GM12878 (cell line): ENCODE measurements around the gene MPEG1. TPM values are rescaled to one million over a fixed set of nuclear protein-coding genes. Genes with fewer than 3 reads are reported as not detected.

ENCODE experiments used
- CHD1 ChIP-seq: IDR thresholded peaks from 2 replicates; pipeline ENCODE4 v1.6.1; 2012; ENCODE audit warnings: low read depth, low read length, improper control_type of control experiment
- CREB1 ChIP-seq: IDR thresholded peaks from 2 replicates; pipeline ENCODE4 v1.6.1; 2012; ENCODE audit warnings: low read depth, mild to moderate bottlenecking, inconsistent platforms
- DPF2 ChIP-seq: fragments of 450-650 bp; IDR thresholded peaks from 2 replicates; pipeline ENCODE4 v1.6.1; 2017; ENCODE audit warnings: mild to moderate bottlenecking
- EZH2 ChIP-seq: IDR thresholded peaks from 2 replicates; pipeline ENCODE4 v1.6.1; 2012; ENCODE audit warnings: low read depth, mild to moderate bottlenecking, control low read depth, inconsistent platforms, low read length, borderline replicate concordance; ENCODE audit not compliant: control insufficient read depth
- GABPA ChIP-seq: IDR thresholded peaks from 2 replicates; pipeline ENCODE4 v1.6.1; 2014; ENCODE audit warnings: antibody characterized with exemption, low read depth, mild to moderate bottlenecking, inconsistent platforms
- GATAD2B ChIP-seq: fragments of 450-650 bp; conservative IDR thresholded peaks from 2 replicates; pipeline ENCODE4 v1.6.1; 2017; ENCODE audit warnings: low read depth, mild to moderate bottlenecking, moderate library complexity
- JUNB ChIP-seq: IDR thresholded peaks from 2 replicates; pipeline ENCODE4 v1.6.1; 2016; ENCODE audit warnings: antibody characterized with exemption, mild to moderate bottlenecking
- NR2C2 ChIP-seq: IDR thresholded peaks from 2 replicates; pipeline ENCODE4 v1.6.1; 2011; ENCODE audit warnings: borderline replicate concordance, low read depth; ENCODE audit not compliant: control insufficient read depth, insufficient read length
- NRF1 ChIP-seq: conservative IDR thresholded peaks from 2 replicates; pipeline ENCODE4 v1.6.1; 2011; ENCODE audit warnings: mild to moderate bottlenecking, low read depth, low read length, improper control_type of control experiment
- POLR2A ChIP-seq: IDR thresholded peaks from 2 replicates; pipeline ENCODE4 v1.6.1; 2011; ENCODE audit warnings: low read depth, mild to moderate bottlenecking, low read length
- POU2F2 ChIP-seq: IDR thresholded peaks from 3 replicates; pipeline ENCODE4 v1.6.1; 2011; ENCODE audit warnings: low read depth, mild to moderate bottlenecking, low read length, borderline replicate concordance
- RUNX3 ChIP-seq: IDR thresholded peaks from 2 replicates; pipeline ENCODE4 v1.6.1; 2012; ENCODE audit warnings: low read length, inconsistent platforms
- SIX5 ChIP-seq: IDR thresholded peaks from 2 replicates; pipeline ENCODE4 v1.6.1; 2011; ENCODE audit warnings: mild to moderate bottlenecking, low read depth, low read length, moderate library complexity; ENCODE audit not compliant: severe bottlenecking
- SREBF1 ChIP-seq: IDR thresholded peaks from 2 replicates; pipeline ENCODE4 v1.6.1; 2012; ENCODE audit warnings: mild to moderate bottlenecking, low read length
- TARDBP ChIP-seq: IDR thresholded peaks from 2 replicates; pipeline ENCODE4 v1.6.1; 2016; ENCODE audit warnings: borderline replicate concordance
- TCF3 ChIP-seq: IDR thresholded peaks from 2 replicates; pipeline ENCODE4 v1.6.1; 2012; ENCODE audit warnings: low read depth, mild to moderate bottlenecking, low read length, borderline replicate concordance; ENCODE audit not compliant: insufficient read depth
- YBX1 ChIP-seq: fragments of 450-650 bp; IDR thresholded peaks from 2 replicates; pipeline ENCODE4 v1.6.1; 2016; ENCODE audit warnings: antibody characterized with exemption
- YY1 ChIP-seq: IDR thresholded peaks from 2 replicates; pipeline ENCODE4 v1.6.1; 2011; ENCODE audit warnings: low read depth, mild to moderate bottlenecking, low read length
- ZBED1 ChIP-seq: IDR thresholded peaks from 2 replicates; pipeline ENCODE4 v1.6.1; 2016; ENCODE audit warnings: borderline replicate concordance
- polyA plus RNA-seq, 11 experiments: library from polyadenylated mRNA; depleted of rRNA in 4 of 11; unstranded in 6 of 11; stranded (reverse) in 5 of 11; fragments of >200 nt; fragmentation: Nextera tagmentation in 4 of 11; fragmentation: Illumina TruSeq in 1 of 11; extraction: Ambion mirVana in 4 of 11; extraction: Trizol in 1 of 11; gene quantifications; 1 replicate in 1 of 11; 2 replicates in 10 of 11; pipeline versions ENCODE4 v1.2.1 to v1.2.3, GENCODE V29; 2011 to 2016; ENCODE audit warnings: inconsistent platforms in 2 of 11, missing spikeins in 2 of 11, low read depth in 1 of 11
- total RNA-seq, 4 experiments: library from RNA; depleted of rRNA in 3 of 4; stranded (reverse); fragments of >200 nt in 3 of 4; fragmentation: Illumina TruSeq in 1 of 4; extraction: Trizol in 1 of 4; gene quantifications; 2 replicates each; pipeline versions ENCODE4 v1.2.1 to v1.2.3, GENCODE V29; 2013 to 2021
- TF ChIP-seq, protein P1 (sequence below): fragments of 450-650 bp; IDR thresholded peaks from 2 replicates; pipeline ENCODE4 v1.6.1; 2018; ENCODE audit warnings: borderline replicate concordance, mild to moderate bottlenecking; ENCODE audit not compliant: partially characterized antibody
- TF ChIP-seq, protein P2 (sequence below): fragments of 450-650 bp; formaldehyde crosslinking; IDR thresholded peaks from 2 replicates; pipeline ENCODE4 v1.4.0; 2020; ENCODE audit warnings: mild to moderate bottlenecking, moderate library complexity

MPEG1 gene
- total and polyA plus RNA-seq, 10 of the 15 experiments (the other 5 are each of a cell fraction or from before 2014, with no cell fraction given): 1.3 to 15.6 (median 11.7) TPM; not detected in 1

DNA sequence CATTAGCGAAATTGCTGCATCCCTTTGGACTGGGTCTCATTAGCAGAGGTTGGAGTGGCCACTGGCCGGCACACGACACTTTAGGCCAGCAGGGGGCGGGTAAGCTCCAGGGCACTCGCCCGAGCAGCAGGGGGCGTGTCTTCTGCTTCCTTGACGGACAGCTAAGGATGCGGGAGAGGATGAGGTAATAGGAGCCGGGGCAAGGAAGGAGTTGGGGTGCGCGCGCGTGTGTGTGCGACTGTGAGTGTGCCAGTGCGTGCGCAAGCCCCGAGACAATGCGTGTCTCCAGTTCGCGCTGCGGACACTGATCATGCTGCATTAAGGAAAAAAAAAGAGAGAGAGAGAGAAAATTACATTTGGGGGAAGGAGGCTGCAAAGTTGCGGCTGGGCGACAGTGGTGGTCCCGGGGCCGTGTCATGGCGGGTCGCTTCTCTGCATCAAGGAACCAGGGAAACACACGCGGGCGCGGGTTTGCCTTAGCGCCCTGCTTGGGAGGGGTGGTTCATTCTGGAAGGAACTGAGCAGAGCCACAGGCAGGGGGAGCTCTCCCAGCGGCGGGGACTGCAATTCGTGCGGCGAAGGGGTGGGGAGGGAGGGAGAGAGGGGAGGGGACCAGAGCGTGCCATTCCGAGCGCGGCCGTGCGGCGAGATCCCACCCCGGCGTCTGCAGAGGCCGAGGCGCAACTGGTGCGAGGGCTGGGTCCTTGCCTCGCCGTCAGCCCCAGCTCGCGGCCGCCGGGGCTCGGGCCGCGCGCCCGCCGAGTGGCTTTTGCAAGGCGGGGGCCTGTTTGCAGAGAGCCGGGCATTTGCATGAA is 41.0 kb downstream of the MPEG1 start, which contains the start of gene DTX4 (continued):
- TF ChIP-seq, protein P1, sequence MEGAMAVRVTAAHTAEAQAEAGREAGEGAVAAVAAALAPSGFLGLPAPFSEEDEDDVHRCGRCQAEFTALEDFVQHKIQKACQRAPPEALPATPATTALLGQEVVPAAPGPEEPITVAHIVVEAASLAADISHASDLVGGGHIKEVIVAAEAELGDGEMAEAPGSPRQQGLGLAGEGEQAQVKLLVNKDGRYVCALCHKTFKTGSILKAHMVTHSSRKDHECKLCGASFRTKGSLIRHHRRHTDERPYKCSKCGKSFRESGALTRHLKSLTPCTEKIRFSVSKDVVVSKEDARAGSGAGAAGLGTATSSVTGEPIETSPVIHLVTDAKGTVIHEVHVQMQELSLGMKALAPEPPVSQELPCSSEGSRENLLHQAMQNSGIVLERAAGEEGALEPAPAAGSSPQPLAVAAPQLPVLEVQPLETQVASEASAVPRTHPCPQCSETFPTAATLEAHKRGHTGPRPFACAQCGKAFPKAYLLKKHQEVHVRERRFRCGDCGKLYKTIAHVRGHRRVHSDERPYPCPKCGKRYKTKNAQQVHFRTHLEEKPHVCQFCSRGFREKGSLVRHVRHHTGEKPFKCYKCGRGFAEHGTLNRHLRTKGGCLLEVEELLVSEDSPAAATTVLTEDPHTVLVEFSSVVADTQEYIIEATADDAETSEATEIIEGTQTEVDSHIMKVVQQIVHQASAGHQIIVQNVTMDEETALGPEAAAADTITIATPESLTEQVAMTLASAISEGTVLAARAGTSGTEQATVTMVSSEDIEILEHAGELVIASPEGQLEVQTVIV: no peak
- TF ChIP-seq YBX1: no peak
- peak; percentile 54; the same call in 1 of the 3 replicates for TF ChIP-seq POU2F2
- TF ChIP-seq EZH2: no peak
- TF ChIP-seq TCF3: 0 out of 2 replicates have a peak, but pooled peaks have one; percentile 34
- peak; percentile 48; the same call in 1 of the 2 replicates for TF ChIP-seq TARDBP
- TF ChIP-seq, protein P2, sequence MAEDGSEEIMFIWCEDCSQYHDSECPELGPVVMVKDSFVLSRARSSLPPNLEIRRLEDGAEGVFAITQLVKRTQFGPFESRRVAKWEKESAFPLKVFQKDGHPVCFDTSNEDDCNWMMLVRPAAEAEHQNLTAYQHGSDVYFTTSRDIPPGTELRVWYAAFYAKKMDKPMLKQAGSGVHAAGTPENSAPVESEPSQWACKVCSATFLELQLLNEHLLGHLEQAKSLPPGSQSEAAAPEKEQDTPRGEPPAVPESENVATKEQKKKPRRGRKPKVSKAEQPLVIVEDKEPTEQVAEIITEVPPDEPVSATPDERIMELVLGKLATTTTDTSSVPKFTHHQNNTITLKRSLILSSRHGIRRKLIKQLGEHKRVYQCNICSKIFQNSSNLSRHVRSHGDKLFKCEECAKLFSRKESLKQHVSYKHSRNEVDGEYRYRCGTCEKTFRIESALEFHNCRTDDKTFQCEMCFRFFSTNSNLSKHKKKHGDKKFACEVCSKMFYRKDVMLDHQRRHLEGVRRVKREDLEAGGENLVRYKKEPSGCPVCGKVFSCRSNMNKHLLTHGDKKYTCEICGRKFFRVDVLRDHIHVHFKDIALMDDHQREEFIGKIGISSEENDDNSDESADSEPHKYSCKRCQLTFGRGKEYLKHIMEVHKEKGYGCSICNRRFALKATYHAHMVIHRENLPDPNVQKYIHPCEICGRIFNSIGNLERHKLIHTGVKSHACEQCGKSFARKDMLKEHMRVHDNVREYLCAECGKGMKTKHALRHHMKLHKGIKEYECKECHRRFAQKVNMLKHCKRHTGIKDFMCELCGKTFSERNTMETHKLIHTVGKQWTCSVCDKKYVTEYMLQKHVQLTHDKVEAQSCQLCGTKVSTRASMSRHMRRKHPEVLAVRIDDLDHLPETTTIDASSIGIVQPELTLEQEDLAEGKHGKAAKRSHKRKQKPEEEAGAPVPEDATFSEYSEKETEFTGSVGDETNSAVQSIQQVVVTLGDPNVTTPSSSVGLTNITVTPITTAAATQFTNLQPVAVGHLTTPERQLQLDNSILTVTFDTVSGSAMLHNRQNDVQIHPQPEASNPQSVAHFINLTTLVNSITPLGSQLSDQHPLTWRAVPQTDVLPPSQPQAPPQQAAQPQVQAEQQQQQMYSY: no peak
- TF ChIP-seq SIX5: no peak
- TF ChIP-seq POLR2A: 0 out of 2 replicates have a peak, but pooled peaks have one; percentile 69
- peak; percentile 44; the same call in 1 of the 2 replicates for TF ChIP-seq ZBED1
- TF ChIP-seq SREBF1: no peak
- peak; percentile 18; the same call in 1 of the 2 replicates for TF ChIP-seq GATAD2B
- TF ChIP-seq CHD1: no peak
- peak; percentile 76 for TF ChIP-seq YY1
- TF ChIP-seq JUNB: peak; percentile 34; the same call in 1 of the 2 replicates
- peak; percentile 44 for TF ChIP-seq RUNX3
- TF ChIP-seq NR2C2: no peak
- no peak for TF ChIP-seq GABPA
- peak; percentile 46 for TF ChIP-seq DPF2
- TF ChIP-seq NRF1: no peak
- TF ChIP-seq CREB1: peak; percentile 57
